ENCODE measurements around the gene SCN5A.

SCN5A gene

DNA sequence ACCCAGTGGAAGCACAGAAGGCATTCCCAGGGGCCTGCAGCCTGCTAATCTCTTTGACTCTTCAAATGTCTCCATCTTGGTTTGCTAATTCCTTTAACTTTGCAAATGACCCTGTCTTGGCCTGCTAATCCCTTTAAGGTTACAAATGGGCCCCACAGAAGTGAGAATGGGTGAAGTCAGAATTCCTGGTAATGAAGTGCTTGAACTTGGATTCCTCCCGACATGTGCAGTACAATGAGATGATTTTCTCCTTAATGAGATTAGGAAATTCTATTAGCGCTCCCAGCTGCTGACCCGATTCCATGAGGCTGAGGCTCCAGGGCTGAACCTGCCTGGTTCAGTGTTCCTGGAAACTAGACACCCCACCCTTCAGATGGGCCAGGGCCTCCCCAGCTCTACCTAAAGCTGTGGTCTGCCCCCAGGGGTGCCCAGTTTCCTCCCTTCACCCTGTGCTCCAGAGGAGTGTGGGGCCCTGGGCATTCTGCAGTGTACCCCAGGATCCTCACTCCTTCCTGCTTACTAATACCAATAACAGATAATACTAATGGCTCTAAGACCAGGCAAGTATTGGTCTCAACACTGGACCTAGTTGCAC is 47.4 kb downstream of the SCN5A start:
- peak; percentile 89 for DNase-seq (ENCODE audit: low spot score)

DNA sequence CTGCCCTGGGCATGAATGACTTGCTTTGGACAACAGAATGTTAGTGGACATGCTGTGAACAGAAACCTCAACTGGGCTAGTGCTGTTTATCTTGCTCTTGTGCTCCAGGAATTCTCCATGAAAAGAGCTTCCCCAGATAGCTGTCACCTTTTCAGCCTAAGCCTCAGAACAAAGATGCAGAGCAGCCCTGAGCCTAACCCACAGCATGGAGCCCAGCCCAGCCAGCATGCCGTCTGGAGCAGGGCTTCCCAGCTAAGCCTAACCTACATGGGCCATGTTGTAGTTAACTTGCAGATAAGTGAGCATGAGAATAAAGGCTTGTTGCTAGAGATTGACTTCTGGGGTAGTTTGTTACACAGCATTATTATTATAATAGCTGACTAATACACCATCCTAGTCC is 48.9 kb downstream of the SCN5A start:
- DNase-seq (ENCODE audit: low spot score), result no peak

DNA sequence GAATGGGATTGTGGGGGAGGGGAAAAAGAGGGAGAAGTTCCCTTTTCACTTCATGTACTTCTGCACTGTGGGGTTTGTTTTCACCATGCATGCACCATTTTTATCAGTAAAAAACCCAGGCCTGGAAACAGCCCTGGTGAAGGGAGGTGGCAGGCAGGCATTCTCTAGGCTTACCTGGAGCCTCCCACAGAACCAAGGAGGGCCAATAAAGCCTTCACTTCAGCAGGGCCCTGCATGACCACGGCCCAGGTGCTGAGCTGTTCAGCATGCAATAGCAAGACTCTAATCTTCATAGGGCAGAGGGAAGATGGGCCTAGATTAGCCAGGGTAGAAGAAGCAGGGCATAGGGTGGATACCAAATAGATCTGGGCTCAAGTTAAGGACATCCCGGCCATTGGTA is 49.6 kb downstream of the SCN5A start:
- DNase-seq (ENCODE audit: low spot score), result no peak

DNA sequence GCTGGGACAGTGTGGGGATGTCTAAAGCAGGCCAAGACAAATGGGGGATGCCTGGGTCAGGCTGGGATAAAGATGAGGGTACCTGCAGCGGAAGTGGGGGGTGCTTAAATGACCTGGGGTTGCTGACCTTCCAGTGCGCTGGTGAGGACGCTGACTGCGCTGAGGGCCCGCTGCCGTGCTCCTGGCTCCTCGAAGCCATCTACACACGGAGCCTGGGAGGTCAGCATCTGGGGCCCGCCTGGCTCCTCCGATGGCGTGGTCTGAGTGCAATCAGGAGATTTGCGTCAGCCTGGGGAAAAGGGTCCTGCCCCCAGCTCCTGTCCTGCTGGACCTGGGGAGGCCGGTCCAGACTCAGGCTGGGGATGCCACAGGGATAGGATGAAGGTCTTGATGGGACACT is 50.7 kb downstream of the SCN5A start:
- no peak for DNase-seq (ENCODE audit: low spot score)

- DNase-seq (ENCODE audit: low spot score), result no peak
Observed at GRCh38 chr3:38597502-38598060, 51.9 kb downstream of the SCN5A start.

GRCh38 chr3:38595393-38595792 is 54.1 kb downstream of the SCN5A start:
- DNase-seq (ENCODE audit: low spot score), result no peak

DNA sequence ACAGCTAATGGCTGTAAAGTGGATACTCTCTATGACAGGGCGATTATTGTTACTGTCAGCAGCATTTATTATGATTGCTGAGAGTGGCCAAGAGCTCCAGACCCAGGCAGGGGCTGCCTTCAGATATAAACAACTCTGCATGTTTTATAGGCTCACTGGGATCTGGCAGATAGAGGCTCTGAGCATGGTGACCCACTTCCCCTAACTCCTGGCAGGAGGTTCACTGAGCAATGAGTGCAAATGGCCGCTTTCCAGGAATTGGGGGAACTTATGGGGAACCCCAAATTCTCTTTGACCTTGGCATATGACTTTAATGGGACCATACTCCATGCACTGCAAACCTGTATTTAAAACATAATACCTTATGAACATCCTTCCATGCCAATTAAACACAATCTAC is 59.0 kb downstream of the SCN5A start:
- no peak for DNase-seq (ENCODE audit: low spot score)

DNA sequence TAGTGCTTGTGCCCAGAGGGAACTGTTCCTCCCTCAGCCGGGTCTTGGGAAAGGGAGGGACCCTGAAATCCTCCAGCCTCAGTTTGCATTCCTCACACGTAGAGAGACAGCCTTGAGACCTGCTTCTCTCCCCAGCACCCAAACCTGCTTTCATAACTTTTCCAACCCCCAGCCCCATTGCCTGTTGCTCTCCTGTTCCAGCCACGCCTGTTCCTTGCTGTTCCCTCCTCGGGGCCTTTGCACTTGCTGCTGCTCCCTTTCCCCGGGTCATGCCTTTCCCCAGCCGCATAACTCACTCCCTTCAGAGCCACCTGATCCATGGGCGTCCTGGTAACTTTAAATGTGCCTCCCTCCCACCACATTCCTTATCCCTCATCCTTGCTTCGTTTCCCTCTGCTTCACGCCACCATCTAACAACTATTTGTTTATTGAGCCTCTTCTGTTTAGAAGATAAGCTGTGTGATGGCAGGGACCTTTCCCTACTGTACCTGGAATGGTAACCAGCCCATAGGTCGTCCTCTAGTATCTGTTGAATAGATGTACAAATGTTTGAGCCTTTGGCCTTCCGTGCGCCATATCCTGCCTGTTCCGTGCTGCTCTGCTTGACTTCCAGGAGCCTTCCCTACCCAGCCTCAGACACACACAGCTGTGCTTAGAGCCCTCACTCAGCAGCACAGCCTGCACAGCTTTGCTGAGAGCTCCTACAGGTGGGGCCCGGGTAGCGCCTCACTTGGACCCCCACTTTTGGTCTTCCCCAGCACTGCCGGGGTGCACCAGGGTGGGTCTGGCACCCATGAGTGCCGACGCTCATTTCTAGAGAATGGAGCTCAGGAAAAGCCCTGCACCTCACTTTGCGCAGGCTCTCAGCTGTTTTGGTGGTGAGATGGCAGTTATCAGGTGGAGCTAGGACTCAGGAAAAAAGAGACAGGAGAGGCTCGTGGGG is 60.2 kb downstream of the SCN5A start:
- no peak for DNase-seq (ENCODE audit: low spot score)

DNA sequence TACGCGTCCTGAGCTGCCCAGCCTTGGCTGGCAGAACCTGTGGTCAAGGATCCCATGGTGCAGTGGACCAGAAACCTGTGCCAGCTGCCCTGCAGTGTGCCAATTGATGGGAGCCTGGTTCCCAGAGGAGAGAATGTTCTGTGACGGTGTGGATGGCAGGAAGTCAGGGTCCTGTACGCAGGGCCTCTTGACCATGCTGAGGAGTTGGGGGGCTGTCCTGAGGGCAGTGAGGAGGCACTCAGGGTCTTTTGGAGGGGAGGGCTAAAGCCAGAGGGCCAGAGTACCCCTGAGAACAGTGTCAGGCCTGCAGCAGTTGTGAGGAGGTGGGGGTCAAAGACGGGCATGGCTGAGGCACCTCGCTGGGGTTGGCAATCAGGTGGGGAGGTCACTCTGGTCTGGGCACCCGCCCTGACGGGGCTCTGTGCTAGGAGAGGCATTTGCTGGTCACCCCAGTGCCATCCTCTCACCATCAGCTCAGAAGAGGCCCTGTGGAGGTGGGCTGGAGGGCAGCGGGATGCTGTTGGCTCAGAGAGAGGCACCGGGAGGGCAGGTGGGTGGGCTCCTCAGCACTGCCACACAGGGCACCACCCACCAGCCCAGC is 61.0 kb downstream of the SCN5A start:
- DNase-seq (ENCODE audit: low spot score), result no peak

- no peak for DNase-seq (ENCODE audit: low spot score)
Observed at GRCh38 chr3:38587548-38588131, 61.8 kb downstream of the SCN5A start.

- DNase-seq (ENCODE audit: low spot score), result no peak
Observed at GRCh38 chr3:38586546-38587520, 62.7 kb downstream of the SCN5A start.

DNA sequence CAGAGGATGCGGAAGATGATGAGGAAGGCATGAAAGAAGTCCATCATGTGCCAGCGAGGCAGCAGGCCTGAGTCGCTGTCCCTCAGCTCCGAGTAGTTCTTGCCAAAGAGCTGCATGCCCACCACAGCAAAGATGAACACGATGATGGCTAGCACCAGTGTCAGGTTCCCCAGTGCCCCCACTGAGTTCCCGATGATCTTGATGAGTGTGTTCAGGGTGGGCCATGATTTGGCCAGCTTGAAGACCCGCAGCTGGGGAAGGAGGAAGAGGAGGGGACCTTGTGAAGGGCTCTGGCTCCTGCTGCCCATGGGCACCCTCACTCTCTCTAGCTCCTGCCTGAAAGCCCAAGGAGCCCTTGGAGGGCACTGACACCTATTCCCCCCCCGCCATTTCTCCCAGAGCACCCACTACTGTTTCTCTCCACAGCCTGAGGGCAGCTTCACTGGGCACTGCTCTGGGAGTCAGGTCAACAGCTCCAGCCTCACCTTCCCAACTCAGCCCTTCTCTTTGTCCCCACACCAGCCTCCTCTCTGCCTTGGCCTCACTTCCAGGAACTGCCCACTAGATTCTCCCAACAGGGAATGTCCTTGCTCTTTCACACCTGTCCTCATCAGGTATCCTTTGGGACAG is 63.6 kb downstream of the SCN5A start:
- no peak for DNase-seq (ENCODE audit: low spot score)

- DNase-seq (ENCODE audit: low spot score), result no peak
Observed at GRCh38 chr3:38583688-38584087, 65.8 kb downstream of the SCN5A start.

DNA sequence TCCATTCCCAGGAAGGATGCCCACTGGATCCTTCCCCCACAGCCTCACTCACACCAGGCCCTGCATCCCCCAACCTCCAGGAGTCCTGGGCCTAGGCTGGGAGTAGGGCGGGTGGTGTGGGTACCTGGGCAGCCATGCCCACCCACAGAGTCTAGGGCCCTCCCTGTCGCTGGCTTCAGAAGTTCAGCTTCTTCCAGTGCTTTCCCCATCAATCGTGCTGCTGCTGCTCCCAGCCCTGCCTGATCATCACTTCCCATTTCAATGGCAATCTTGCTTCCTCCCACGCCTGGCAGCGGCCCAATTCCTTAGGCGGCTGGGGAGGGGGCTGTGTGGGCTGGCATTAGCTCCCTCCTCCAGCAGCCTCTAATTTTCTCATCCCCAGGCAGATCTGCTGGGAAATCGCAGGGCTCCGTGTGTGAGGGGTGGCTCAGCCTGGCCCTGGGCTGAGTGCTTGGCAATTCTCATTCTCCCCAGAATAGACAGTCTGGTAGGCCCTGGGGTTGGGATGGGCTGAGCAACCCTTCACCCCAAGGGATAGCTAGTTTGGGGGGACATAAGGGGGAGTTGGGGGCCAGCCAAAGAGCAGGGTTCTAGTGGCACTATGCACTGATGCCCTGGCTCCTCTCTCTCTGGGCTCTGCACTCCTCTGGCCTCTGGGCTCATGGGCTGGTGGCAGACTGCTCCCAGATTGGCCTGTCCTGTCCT is 66.4 kb downstream of the SCN5A start:
- DNase-seq (ENCODE audit: low spot score), result no peak

DNA sequence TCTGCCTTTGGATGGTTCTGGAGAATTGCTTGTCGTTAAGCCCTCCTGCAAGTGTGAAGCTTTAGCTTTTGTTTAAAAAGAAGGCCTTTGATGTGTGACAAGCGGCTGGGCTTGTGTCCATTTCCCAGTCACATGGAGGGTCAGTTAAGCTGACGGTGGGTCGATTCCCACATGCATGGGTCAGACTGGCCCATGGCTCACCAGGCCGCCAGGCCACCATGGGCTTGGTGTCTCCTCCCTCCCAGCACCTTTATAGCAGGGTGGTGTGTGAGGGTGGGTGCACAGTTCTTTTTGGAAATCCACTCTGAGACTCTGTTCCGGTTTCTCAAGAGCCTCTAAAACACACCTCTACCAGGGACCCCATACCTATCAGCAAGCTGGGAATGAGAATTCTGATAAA is 67.2 kb downstream of the SCN5A start:
- no peak for DNase-seq (ENCODE audit: low spot score)

DNA sequence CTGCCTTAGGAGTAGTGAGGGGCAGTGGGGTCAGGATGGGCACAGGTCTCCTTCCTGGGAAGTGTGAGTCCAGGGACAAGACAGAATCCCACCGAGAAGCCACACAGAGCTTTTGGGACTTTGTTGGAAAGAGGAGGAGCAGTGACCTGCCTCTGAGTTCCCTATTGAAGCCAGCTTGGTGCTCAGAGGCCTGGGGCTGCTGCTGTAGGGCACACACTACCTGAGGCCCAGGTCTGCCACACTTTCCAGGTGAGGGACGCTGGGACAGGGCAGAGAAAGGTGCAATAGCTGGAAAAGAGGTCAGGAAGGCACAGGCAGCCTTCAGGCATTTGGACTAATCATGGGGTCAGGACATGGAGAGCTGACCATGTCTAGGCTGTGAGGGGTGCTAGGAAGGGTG is 67.7 kb downstream of the SCN5A start:
- DNase-seq (ENCODE audit: low spot score), result no peak

- DNase-seq (ENCODE audit: low spot score), result peak; percentile 78
Observed at GRCh38 chr3:38580450-38581382, 68.8 kb downstream of the SCN5A start.

Data from SK-N-DZ (cell line).